ENCODE data around the gene TNFRSF19.
A peak's percentile ranks its signal among the peaks of the same experiment; 100 is the strongest.

The TNFRSF19 gene

DNA sequence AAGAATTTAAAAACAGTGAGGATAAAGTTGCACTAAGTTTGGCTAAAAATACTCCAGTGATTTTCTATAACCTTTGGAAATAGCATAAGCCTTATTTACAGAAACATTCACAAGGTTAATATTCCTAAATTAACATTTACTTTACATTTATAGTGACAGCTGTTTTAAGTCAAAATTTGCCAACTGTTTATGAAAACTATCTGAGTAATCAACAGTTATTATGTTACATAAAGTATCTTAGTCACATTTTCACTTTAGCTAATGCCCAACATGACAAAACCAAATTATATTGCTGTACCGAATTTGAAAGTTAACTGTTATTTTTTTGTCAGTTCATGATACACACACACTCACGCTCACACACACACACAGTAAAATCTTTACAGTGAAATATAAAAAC is 1.2 kb downstream of the TNFRSF19 start:
- no peaks in the 10 kb centered on the region for H3K9me3 ChIP-seq (ENCODE audit: insufficient read depth, low read length)
- no peak overlapping the region for H3K9ac ChIP-seq (ENCODE audit: insufficient read length, low read depth)
- DNase-seq (ENCODE audit: low read depth, low spot score): no peak
- no peaks in the 10 kb centered on the region for H3K36me3 ChIP-seq (ENCODE audit: insufficient read depth, insufficient read length, low read length)
- no peaks in the 10 kb centered on the region for H3K4me1 ChIP-seq (ENCODE audit: insufficient read depth, insufficient read length)
- TF ChIP-seq ZNF274 (IDR thresholded peaks at IDR 0.05; ENCODE audit: low read depth, low read length) (no peak), YY1 (IDR thresholded peaks at IDR 0.05; ENCODE audit: insufficient read depth, insufficient read length) (no peak), SUZ12 (IDR thresholded peaks at IDR 0.05; ENCODE audit: extremely low read depth, insufficient read depth, insufficient read length) (no peak)
- no peaks in the 10 kb centered on the region for H3K27me3 ChIP-seq (ENCODE audit: insufficient read depth, insufficient read length)
- no peak overlapping the region for H3K4me3 ChIP-seq (ENCODE audit: insufficient read length, low read depth)

DNA sequence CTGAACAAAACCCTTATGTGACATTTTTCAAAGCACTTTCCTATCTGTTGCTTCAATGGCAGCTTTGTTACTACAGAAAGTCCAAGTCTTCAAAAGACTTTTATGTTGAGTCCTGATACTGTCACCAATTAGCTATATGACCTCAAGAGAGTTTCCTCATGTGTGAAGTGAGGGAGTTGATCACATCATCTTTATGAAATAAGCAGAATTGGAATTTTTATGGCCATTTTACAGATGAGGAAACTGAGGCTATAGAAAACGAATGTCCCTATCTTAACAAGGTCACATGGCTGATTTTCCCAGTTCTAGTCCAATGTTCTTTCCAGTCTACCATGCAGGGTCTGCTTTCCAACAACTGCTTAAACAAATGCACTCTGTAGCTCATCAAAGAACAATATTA is 2.6 kb downstream of the TNFRSF19 start:
- no peak for DNase-seq (ENCODE audit: low read depth, low spot score)
- no peak for TF ChIP-seq SUZ12 (IDR thresholded peaks at IDR 0.05; ENCODE audit: extremely low read depth, insufficient read depth, insufficient read length)
- TF ChIP-seq ZNF274 (IDR thresholded peaks at IDR 0.05; ENCODE audit: low read depth, low read length): no peak
- no peak for TF ChIP-seq YY1 (IDR thresholded peaks at IDR 0.05; ENCODE audit: insufficient read depth, insufficient read length)
- Histone ChIP-seq H3K9ac (ENCODE audit: insufficient read length, low read depth) (no peak overlapping the region), H3K36me3 (ENCODE audit: insufficient read depth, insufficient read length, low read length) (no peaks in the 10 kb centered on the region), H3K27me3 (ENCODE audit: insufficient read depth, insufficient read length) (peaks cover 9% of the 10 kb centered on the region), H3K4me3 (ENCODE audit: insufficient read length, low read depth) (no peak overlapping the region), H3K9me3 (ENCODE audit: insufficient read depth, low read length) (no peaks in the 10 kb centered on the region), H3K4me1 (ENCODE audit: insufficient read depth, insufficient read length) (no peaks in the 10 kb centered on the region)

DNA sequence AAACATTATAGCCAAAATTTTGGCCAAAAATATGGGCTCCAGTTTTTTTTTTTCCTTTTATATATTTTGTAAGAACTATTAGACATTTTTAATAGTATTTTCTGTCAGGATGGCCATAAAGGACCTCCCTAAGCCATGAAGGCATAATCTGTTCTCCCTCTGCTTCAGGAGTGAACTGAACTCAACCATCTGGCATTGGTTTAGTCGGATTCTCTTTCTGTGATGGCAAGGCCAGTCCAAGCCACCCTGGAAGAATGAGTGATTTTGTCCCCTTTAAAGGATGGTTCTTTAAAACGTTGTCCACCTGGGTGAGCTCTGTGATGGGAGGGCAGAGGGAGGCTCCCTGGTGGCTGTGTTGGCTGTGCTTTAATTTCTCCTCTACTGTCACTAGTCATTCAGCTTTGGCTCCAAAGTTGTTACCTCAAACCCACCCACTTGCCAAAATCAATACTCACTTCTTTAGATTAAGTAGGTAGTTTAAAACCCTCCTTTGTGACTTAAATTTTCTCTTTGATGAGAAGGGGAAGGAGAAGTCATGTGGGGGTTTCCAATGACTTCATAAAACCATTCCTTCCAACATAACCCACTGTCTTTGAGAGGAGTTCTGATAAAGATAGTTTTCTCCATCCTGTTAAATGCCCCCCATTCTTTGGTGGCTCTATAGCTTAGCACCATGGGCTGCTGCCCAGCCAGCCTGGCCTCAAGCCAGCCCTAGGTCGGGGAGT is 4.4 kb downstream of the TNFRSF19 start:
- no peaks in the 10 kb centered on the region for H3K9me3 ChIP-seq (ENCODE audit: insufficient read depth, low read length)
- TF ChIP-seq ZNF274 (IDR thresholded peaks at IDR 0.05; ENCODE audit: low read depth, low read length) (no peak), YY1 (IDR thresholded peaks at IDR 0.05; ENCODE audit: insufficient read depth, insufficient read length) (no peak), SUZ12 (IDR thresholded peaks at IDR 0.05; ENCODE audit: extremely low read depth, insufficient read depth, insufficient read length) (no peak)
- DNase-seq (ENCODE audit: low read depth, low spot score): no peak
- peaks cover 17% of the 10 kb centered on the region for H3K27me3 ChIP-seq (ENCODE audit: insufficient read depth, insufficient read length)
- no peak overlapping the region for H3K9ac ChIP-seq (ENCODE audit: insufficient read length, low read depth)
- H3K4me1 ChIP-seq (ENCODE audit: insufficient read depth, insufficient read length): no peaks in the 10 kb centered on the region
- H3K36me3 ChIP-seq (ENCODE audit: insufficient read depth, insufficient read length, low read length): no peaks in the 10 kb centered on the region
- no peak overlapping the region for H3K4me3 ChIP-seq (ENCODE audit: insufficient read length, low read depth)

DNA sequence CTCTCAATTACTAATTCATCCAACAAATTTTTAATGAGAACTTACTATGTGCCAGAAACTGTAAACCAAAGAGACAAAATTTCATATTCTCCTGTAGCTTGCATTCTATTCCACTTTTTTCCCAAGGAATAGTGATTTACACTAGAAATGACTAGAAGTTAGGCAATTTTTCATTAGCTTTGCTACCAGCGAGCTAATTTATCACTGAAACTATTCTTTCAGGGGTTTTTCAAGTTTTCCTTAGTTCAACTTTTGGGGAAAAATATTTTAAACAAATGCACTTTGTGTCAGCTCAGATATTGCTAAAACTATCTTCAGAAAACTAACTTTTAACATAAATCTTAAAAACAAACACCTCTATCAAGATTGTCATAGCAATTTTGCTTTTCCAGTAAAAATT is 5.4 kb downstream of the TNFRSF19 start:
- no peak overlapping the region for H3K9ac ChIP-seq (ENCODE audit: insufficient read length, low read depth)
- TF ChIP-seq YY1 (IDR thresholded peaks at IDR 0.05; ENCODE audit: insufficient read depth, insufficient read length): no peak
- TF ChIP-seq ZNF274 (IDR thresholded peaks at IDR 0.05; ENCODE audit: low read depth, low read length): no peak
- TF ChIP-seq SUZ12 (IDR thresholded peaks at IDR 0.05; ENCODE audit: extremely low read depth, insufficient read depth, insufficient read length): no peak
- no peak for DNase-seq (ENCODE audit: low read depth, low spot score)
- H3K27me3 ChIP-seq (ENCODE audit: insufficient read depth, insufficient read length): peaks cover 27% of the 10 kb centered on the region
- H3K4me3 ChIP-seq (ENCODE audit: insufficient read length, low read depth): no peak overlapping the region
- no peaks in the 10 kb centered on the region for H3K9me3 ChIP-seq (ENCODE audit: insufficient read depth, low read length)
- no peaks in the 10 kb centered on the region for H3K4me1 ChIP-seq (ENCODE audit: insufficient read depth, insufficient read length)
- H3K36me3 ChIP-seq (ENCODE audit: insufficient read depth, insufficient read length, low read length): no peaks in the 10 kb centered on the region

DNA sequence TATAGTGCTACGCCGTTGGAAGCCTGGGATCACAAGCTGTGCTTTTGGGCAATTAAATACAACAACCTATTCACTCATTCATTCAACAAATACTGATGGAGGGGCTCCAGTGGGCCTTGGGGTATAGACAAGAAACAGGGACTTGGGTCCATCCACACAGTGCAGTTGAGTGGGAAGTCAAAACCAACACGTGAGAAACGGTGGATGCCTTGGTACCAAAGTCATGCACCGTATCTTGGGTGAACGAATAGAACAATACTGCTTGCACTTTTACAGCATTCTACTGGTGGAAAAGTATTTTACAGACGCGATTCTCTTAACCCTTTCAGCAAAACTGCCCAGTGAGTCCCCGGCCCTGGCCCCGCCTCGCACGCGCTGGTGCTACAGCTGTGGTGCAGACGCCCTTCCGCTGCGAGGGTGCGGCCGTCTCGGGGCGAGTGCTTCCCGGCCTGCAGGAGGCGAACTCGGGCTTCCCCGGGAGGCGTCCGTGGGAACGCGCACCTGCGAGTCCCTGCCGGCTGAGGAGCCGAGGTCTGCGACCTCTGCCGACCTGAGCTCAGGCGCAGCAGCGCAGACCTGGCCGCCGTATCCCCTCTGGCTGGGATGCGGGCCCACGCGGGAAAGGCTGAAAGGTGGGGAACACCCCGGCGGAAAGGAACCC is 8.3 kb downstream of the TNFRSF19 start:
- Histone ChIP-seq H3K36me3 (ENCODE audit: insufficient read depth, insufficient read length, low read length) (no peaks in the 10 kb centered on the region), H3K4me1 (ENCODE audit: insufficient read depth, insufficient read length) (no peaks in the 10 kb centered on the region), H3K9ac (ENCODE audit: insufficient read length, low read depth) (peak overlapping the region; percentile 76), H3K27me3 (ENCODE audit: insufficient read depth, insufficient read length) (peaks cover 31% of the 10 kb centered on the region), H3K9me3 (ENCODE audit: insufficient read depth, low read length) (no peaks in the 10 kb centered on the region), H3K4me3 (ENCODE audit: insufficient read length, low read depth) (peak overlapping the region; percentile 71)
- TF ChIP-seq YY1 (IDR thresholded peaks at IDR 0.05; ENCODE audit: insufficient read depth, insufficient read length): no peak
- TF ChIP-seq ZNF274 (IDR thresholded peaks at IDR 0.05; ENCODE audit: low read depth, low read length): no peak
- no peak for TF ChIP-seq SUZ12 (IDR thresholded peaks at IDR 0.05; ENCODE audit: extremely low read depth, insufficient read depth, insufficient read length)
- peak; percentile 42 for DNase-seq (ENCODE audit: low read depth, low spot score)

DNA sequence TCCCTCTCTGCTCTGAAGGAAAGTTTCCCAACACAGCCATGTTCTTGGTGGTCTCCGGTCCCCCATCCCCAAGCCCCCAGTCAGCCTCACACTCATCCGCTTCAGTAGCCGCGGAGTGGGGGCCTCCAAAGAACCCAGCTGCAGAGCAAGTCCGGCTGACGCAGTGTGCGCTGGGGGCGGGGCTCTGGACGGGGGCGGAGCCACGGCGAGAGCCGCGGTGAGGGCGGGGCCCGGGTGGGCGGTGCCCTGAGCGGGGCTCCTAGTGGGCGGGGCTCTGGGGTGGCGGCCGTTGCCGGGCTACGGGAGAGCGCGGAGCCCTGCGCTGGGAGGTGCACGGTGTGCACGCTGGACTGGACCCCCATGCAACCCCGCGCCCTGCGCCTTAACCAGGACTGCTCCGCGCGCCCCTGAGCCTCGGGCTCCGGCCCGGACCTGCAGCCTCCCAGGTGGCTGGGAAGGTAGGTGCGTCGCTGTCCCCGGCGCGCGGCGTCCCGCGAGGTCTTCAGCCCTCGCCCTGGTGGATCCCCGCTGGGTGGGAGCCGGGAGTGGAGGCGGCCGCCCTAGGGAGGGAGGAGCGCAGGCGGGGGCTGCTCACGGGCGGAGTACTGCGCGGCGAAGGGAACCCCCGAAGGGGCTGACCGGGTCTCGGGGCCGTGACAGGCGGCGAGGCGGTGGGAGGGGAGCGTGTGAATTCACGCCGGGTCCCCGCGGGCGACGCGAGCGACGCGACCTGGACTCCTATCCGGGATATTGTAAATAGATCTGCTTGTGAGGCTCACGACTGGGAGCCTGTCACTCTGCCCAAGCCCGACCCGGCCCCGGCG is 9.1 kb downstream of the TNFRSF19 start:
- no peak for TF ChIP-seq YY1 (IDR thresholded peaks at IDR 0.05; ENCODE audit: insufficient read depth, insufficient read length)
- TF ChIP-seq SUZ12 (IDR thresholded peaks at IDR 0.05; ENCODE audit: extremely low read depth, insufficient read depth, insufficient read length): no peak
- TF ChIP-seq ZNF274 (IDR thresholded peaks at IDR 0.05; ENCODE audit: low read depth, low read length): no peak
- H3K27me3 ChIP-seq (ENCODE audit: insufficient read depth, insufficient read length): peaks cover 31% of the 10 kb centered on the region
- no peaks in the 10 kb centered on the region for H3K9me3 ChIP-seq (ENCODE audit: insufficient read depth, low read length)
- H3K4me3 ChIP-seq (ENCODE audit: insufficient read length, low read depth): peak overlapping the region; percentile 71
- H3K9ac ChIP-seq (ENCODE audit: insufficient read length, low read depth): peak overlapping the region; percentile 76
- no peaks in the 10 kb centered on the region for H3K4me1 ChIP-seq (ENCODE audit: insufficient read depth, insufficient read length)
- peak; percentile 64 for DNase-seq (ENCODE audit: low read depth, low spot score)
- H3K36me3 ChIP-seq (ENCODE audit: insufficient read depth, insufficient read length, low read length): no peaks in the 10 kb centered on the region

All from NT2/D1 (cell line).